BLaER1 (cell line): Measurements from ENCODE around the gene CRTC1.

Source experiments
- H3K27ac ChIP-seq: shearing (Covaris generic); formaldehyde crosslinking; 2 replicates; pipeline ENCODE4 v1.8.1; 2022
- H3K27me3 ChIP-seq: shearing (Covaris generic); formaldehyde crosslinking; 2 replicates; pipeline ENCODE4 v1.8.1; 2022
- H3K36me3 ChIP-seq: shearing (Covaris generic); formaldehyde crosslinking; 2 replicates; pipeline ENCODE4 v1.8.1; 2022
- H3K4me1 ChIP-seq: shearing (Covaris generic); formaldehyde crosslinking; 2 replicates; pipeline ENCODE4 v1.8.1; 2022
- H3K4me2 ChIP-seq: shearing (Covaris generic); formaldehyde crosslinking; 2 replicates; pipeline ENCODE4 v1.8.1; 2022
- H3K4me3 ChIP-seq: shearing (Covaris generic); formaldehyde crosslinking; 2 replicates; pipeline ENCODE4 v1.8.1; 2022
- H3K9ac ChIP-seq: shearing (Covaris generic); formaldehyde crosslinking; 2 replicates; pipeline ENCODE4 v1.8.1; 2022
- H3K9me3 ChIP-seq: shearing (Covaris generic); formaldehyde crosslinking; 2 replicates; pipeline ENCODE4 v1.8.1; 2022
- H4K20me1 ChIP-seq: shearing (Covaris generic); formaldehyde crosslinking; 2 replicates; pipeline ENCODE4 v1.8.1; 2022
- Cebpa-rat ChIP-seq: shearing (Covaris generic); IDR thresholded peaks from 2 replicates; pipeline ENCODE4 v1.8.1; 2022

The CRTC1 gene

GRCh38 chr19:18792661-18793060, 109.2 kb downstream of the CRTC1 start:
- Histone ChIP-seq H3K4me1 (peaks cover 24% of the 10 kb centered on the region), H3K27me3 (peaks cover 100% of the 10 kb centered on the region), H3K9ac (no peak overlapping the region), H4K20me1 (peaks cover 62% of the 10 kb centered on the region), H3K4me3 (no peak overlapping the region), H3K27ac (no peak overlapping the region), H3K36me3 (no peaks in the 10 kb centered on the region), H3K4me2 (no peak overlapping the region), H3K9me3 (peaks cover 1% of the 10 kb centered on the region; the same call in 1 of the 2 replicates)
- TF ChIP-seq Cebpa-rat: no peak

GRCh38 chr19:18793144-18794028, 109.9 kb downstream of the CRTC1 start:
- Histone ChIP-seq H3K9ac (no peak overlapping the region), H4K20me1 (peaks cover 61% of the 10 kb centered on the region), H3K27ac (no peak overlapping the region), H3K27me3 (peaks cover 100% of the 10 kb centered on the region), H3K4me2 (no peak overlapping the region), H3K9me3 (no peaks in the 10 kb centered on the region), H3K36me3 (no peaks in the 10 kb centered on the region), H3K4me1 (peaks cover 24% of the 10 kb centered on the region), H3K4me3 (no peak overlapping the region)
- no peak for TF ChIP-seq Cebpa-rat

- no peak overlapping the region for H3K4me2 ChIP-seq
- peaks cover 100% of the 10 kb centered on the region for H3K27me3 ChIP-seq
- H3K36me3 ChIP-seq: no peaks in the 10 kb centered on the region
- H3K9ac ChIP-seq: no peak overlapping the region
- H4K20me1 ChIP-seq: peaks cover 55% of the 10 kb centered on the region
- no peaks in the 10 kb centered on the region for H3K9me3 ChIP-seq
- H3K27ac ChIP-seq: no peak overlapping the region
- TF ChIP-seq Cebpa-rat: no peak
- H3K4me3 ChIP-seq: no peak overlapping the region
- H3K4me1 ChIP-seq: peaks cover 18% of the 10 kb centered on the region
Measured at GRCh38 chr19:18794029-18794313, 110.5 kb downstream of the CRTC1 start.

GRCh38 chr19:18794692-18795091, 111.2 kb downstream of the CRTC1 start:
- Histone ChIP-seq H3K4me2 (no peak overlapping the region), H3K27me3 (peaks cover 99% of the 10 kb centered on the region), H3K4me3 (no peak overlapping the region), H3K9ac (no peak overlapping the region), H3K36me3 (no peaks in the 10 kb centered on the region), H3K4me1 (peaks cover 11% of the 10 kb centered on the region), H4K20me1 (peaks cover 48% of the 10 kb centered on the region), H3K27ac (no peak overlapping the region), H3K9me3 (no peaks in the 10 kb centered on the region)
- TF ChIP-seq Cebpa-rat: no peak

GRCh38 chr19:18795540-18795939, 112.1 kb downstream of the CRTC1 start:
- no peaks in the 10 kb centered on the region for H3K36me3 ChIP-seq
- H3K27ac ChIP-seq: no peak overlapping the region
- H3K27me3 ChIP-seq: peaks cover 97% of the 10 kb centered on the region
- no peak overlapping the region for H3K4me3 ChIP-seq
- no peak overlapping the region for H3K9ac ChIP-seq
- H3K9me3 ChIP-seq: no peaks in the 10 kb centered on the region
- H3K4me1 ChIP-seq: peaks cover 4% of the 10 kb centered on the region; the same call in 1 of the 2 replicates
- peaks cover 41% of the 10 kb centered on the region for H4K20me1 ChIP-seq
- no peak overlapping the region for H3K4me2 ChIP-seq
- no peak for TF ChIP-seq Cebpa-rat

GRCh38 chr19:18796239-18796638, 112.8 kb downstream of the CRTC1 start:
- Histone ChIP-seq H3K4me2 (no peak overlapping the region), H3K4me1 (no peaks in the 10 kb centered on the region), H3K27me3 (peaks cover 94% of the 10 kb centered on the region), H3K9ac (no peak overlapping the region), H3K4me3 (no peak overlapping the region), H3K27ac (no peak overlapping the region), H3K36me3 (no peaks in the 10 kb centered on the region), H4K20me1 (peaks cover 34% of the 10 kb centered on the region), H3K9me3 (no peaks in the 10 kb centered on the region)
- no peak for TF ChIP-seq Cebpa-rat

- Histone ChIP-seq H4K20me1 (peaks cover 10% of the 10 kb centered on the region; the same call in 1 of the 2 replicates), H3K36me3 (no peaks in the 10 kb centered on the region), H3K4me2 (no peak overlapping the region), H3K9ac (no peak overlapping the region), H3K4me1 (no peaks in the 10 kb centered on the region), H3K9me3 (no peaks in the 10 kb centered on the region), H3K4me3 (no peak overlapping the region), H3K27ac (no peak overlapping the region), H3K27me3 (peaks cover 70% of the 10 kb centered on the region)
- no peak for TF ChIP-seq Cebpa-rat
Measured at GRCh38 chr19:18798384-18799352, 115.2 kb downstream of the CRTC1 start.

- Histone ChIP-seq H4K20me1 (peaks cover 8% of the 10 kb centered on the region; the same call in 1 of the 2 replicates), H3K27ac (no peak overlapping the region), H3K36me3 (no peaks in the 10 kb centered on the region), H3K27me3 (peaks cover 61% of the 10 kb centered on the region), H3K4me2 (no peak overlapping the region), H3K9ac (no peak overlapping the region), H3K4me1 (no peaks in the 10 kb centered on the region), H3K9me3 (no peaks in the 10 kb centered on the region), H3K4me3 (no peak overlapping the region)
- TF ChIP-seq Cebpa-rat: no peak
Measured at GRCh38 chr19:18799389-18799970, 116.0 kb downstream of the CRTC1 start.

GRCh38 chr19:18800079-18800478, 116.6 kb downstream of the CRTC1 start:
- Histone ChIP-seq H3K27ac (no peak overlapping the region), H4K20me1 (peaks cover 6% of the 10 kb centered on the region; the same call in 1 of the 2 replicates), H3K4me3 (no peak overlapping the region), H3K36me3 (no peaks in the 10 kb centered on the region), H3K27me3 (peaks cover 55% of the 10 kb centered on the region), H3K4me2 (no peak overlapping the region), H3K9me3 (no peaks in the 10 kb centered on the region), H3K9ac (no peak overlapping the region), H3K4me1 (no peaks in the 10 kb centered on the region)
- no peak for TF ChIP-seq Cebpa-rat
